Measurements from ENCODE around the gene FGFRL1. TPM values are rescaled to one million over a fixed set of nuclear protein-coding genes. Genes with fewer than 3 reads are reported as not detected.
"Not testable (repeated sequence)": the region's sequence is repeated elsewhere in the genome, so short reads cannot be mapped to it uniquely, and the experiment has no call there.

FGFRL1 gene
- total and polyA plus RNA-seq, 4 donors = 13.4 to 31.1 (median 15.2) TPM

- DNase-seq (peak in 1 of 3 donors; percentile 11), ATAC-seq (ENCODE audit: insufficient read depth, low FRiP score) (no peak)
- Histone ChIP-seq H3K36me3 (ENCODE audit: control insufficient read depth in 4 of 4, insufficient read depth in 4 of 4, low read length in 4 of 4) (no peaks in the 10 kb centered on the region), H3K27ac (ENCODE audit: low read depth in 1 of 2, low read length in 1 of 2) (no peak overlapping the region), H3K27me3 (ENCODE audit: control insufficient read depth in 3 of 3, insufficient read depth in 3 of 3, low read length in 2 of 3) (peaks cover 2 to 22% (median 4%) of the 10 kb centered on the region in 3 donors), H3K9me3 (ENCODE audit: control insufficient read depth in 4 of 4, insufficient read depth in 3 of 4, low read length in 3 of 4) (no peaks in the 10 kb centered on the region), H3K9ac (ENCODE audit: insufficient read depth in 1 of 2, low read length in 2 of 2) (no peak overlapping the region), H3K4me1 (ENCODE audit: control insufficient read depth in 5 of 5, insufficient read depth in 5 of 5, low read length in 5 of 5) (peaks cover 0 to 35% (median 20%) of the 10 kb centered on the region in 5 donors), H3K4me3 (no peak overlapping the region)
- TF ChIP-seq CTCF (IDR thresholded peaks at IDR 0.05; ENCODE audit: control extremely low read depth, extremely low read depth) = no peak
- WGBS, 2 donors = 71 to 83% methylated on average over 29 to 36 of the region's 36 CpGs
These were observed 34.3 kb downstream of the FGFRL1 start for GRCh38 chr4:1045595-1046201.

- Histone ChIP-seq H3K4me1 (ENCODE audit: control insufficient read depth in 5 of 5, insufficient read depth in 5 of 5, low read length in 5 of 5) (peaks cover 0 to 27% (median 15%) of the 10 kb centered on the region in 5 donors), H3K27me3 (ENCODE audit: control insufficient read depth in 3 of 3, insufficient read depth in 3 of 3, low read length in 2 of 3) (peaks cover 2 to 22% (median 4%) of the 10 kb centered on the region in 3 donors)
- not testable (repeated sequence) for H3K4me3 ChIP-seq; H3K9me3 ChIP-seq (ENCODE audit: control insufficient read depth in 4 of 4, insufficient read depth in 3 of 4, low read length in 3 of 4); H3K36me3 ChIP-seq (ENCODE audit: control insufficient read depth in 4 of 4, insufficient read depth in 4 of 4, low read length in 4 of 4); H3K27ac ChIP-seq (ENCODE audit: low read depth in 1 of 2, low read length in 1 of 2); ATAC-seq (ENCODE audit: insufficient read depth, low FRiP score); H3K9ac ChIP-seq (ENCODE audit: insufficient read depth in 1 of 2, low read length in 2 of 2)
- WGBS, 2 donors = 22 to 31% methylated on average over 29 of the region's 29 CpGs
- peak; percentile 68 to 81 (median 69) for DNase-seq
These were observed 35.2 kb downstream of the FGFRL1 start for GRCh38 chr4:1046581-1047011.

- Histone ChIP-seq H3K27ac (ENCODE audit: low read depth in 1 of 2, low read length in 1 of 2) (no peak overlapping the region), H3K4me3 (no peak overlapping the region), H3K9me3 (ENCODE audit: control insufficient read depth in 4 of 4, insufficient read depth in 3 of 4, low read length in 3 of 4) (peaks cover 0 to 8% (median 0%) of the 10 kb centered on the region in 4 donors), H3K4me1 (ENCODE audit: control insufficient read depth in 5 of 5, insufficient read depth in 5 of 5, low read length in 5 of 5) (peaks cover 0 to 20% (median 14%) of the 10 kb centered on the region in 5 donors), H3K36me3 (ENCODE audit: control insufficient read depth in 4 of 4, insufficient read depth in 4 of 4, low read length in 4 of 4) (no peaks in the 10 kb centered on the region), H3K27me3 (ENCODE audit: control insufficient read depth in 3 of 3, insufficient read depth in 3 of 3, low read length in 2 of 3) (peaks cover 4 to 22% (median 5%) of the 10 kb centered on the region in 3 donors), H3K9ac (ENCODE audit: insufficient read depth in 1 of 2, low read length in 2 of 2) (no peak overlapping the region)
- peak in 1 of 3 donors; percentile 12 for DNase-seq
- no peak for TF ChIP-seq CTCF (IDR thresholded peaks at IDR 0.05; ENCODE audit: control extremely low read depth, extremely low read depth)
- no peak for ATAC-seq (ENCODE audit: insufficient read depth, low FRiP score)
- WGBS, 2 donors = 57 to 65% methylated on average over 41 of the region's 41 CpGs
These were observed 35.9 kb downstream of the FGFRL1 start for GRCh38 chr4:1047106-1047975.
